EL (cell line): ENCODE data around the gene PCDH1.
"Not testable (repeated sequence)": the region's sequence is repeated elsewhere in the genome, so short reads cannot be mapped to it uniquely, and the experiment has no call there.

Experiments
- DNase-seq: peaks from one replicate; pipeline ENCODE4 v3.0.0-alpha.2; 2016

Gene PCDH1

GRCh38 chr5:141897425-141897824 is 19.2 kb upstream of the PCDH1 start:
- DNase-seq: no peak

GRCh38 chr5:141890429-141890828 is 12.2 kb upstream of the PCDH1 start:
- not testable (repeated sequence) for DNase-seq

GRCh38 chr5:141889282-141889871 is 11.2 kb upstream of the PCDH1 start:
- no peak for DNase-seq

GRCh38 chr5:141883892-141884318 is 5.7 kb upstream of the PCDH1 start:
- DNase-seq: no peak

- DNase-seq: peak; percentile 24
Observed at GRCh38 chr5:141883184-141883891, 5.1 kb upstream of the PCDH1 start.

GRCh38 chr5:141882594-141883183 is 4.5 kb upstream of the PCDH1 start:
- no peak for DNase-seq

GRCh38 chr5:141881886-141882285 is 3.7 kb upstream of the PCDH1 start:
- DNase-seq: no peak

GRCh38 chr5:141880961-141881801 is 3.0 kb upstream of the PCDH1 start:
- DNase-seq: no peak

- no peak for DNase-seq
Observed at GRCh38 chr5:141879941-141880738, 1.9 kb upstream of the PCDH1 start.

GRCh38 chr5:141879426-141879759 is 1.2 kb upstream of the PCDH1 start:
- DNase-seq: no peak

GRCh38 chr5:141878711-141879425 is 658 bp upstream of the PCDH1 start:
- peak; percentile 86 for DNase-seq

GRCh38 chr5:141877356-141878185 is 639 bp downstream of the PCDH1 start:
- no peak for DNase-seq

GRCh38 chr5:141876628-141877355 is 1.4 kb downstream of the PCDH1 start:
- DNase-seq: no peak

- DNase-seq: no peak
Observed at GRCh38 chr5:141875795-141876627, 2.2 kb downstream of the PCDH1 start.

- no peak for DNase-seq
Observed at GRCh38 chr5:141875022-141875740, 3.0 kb downstream of the PCDH1 start.

GRCh38 chr5:141874262-141874964 is 3.8 kb downstream of the PCDH1 start:
- no peak for DNase-seq

GRCh38 chr5:141873933-141874261 is 4.3 kb downstream of the PCDH1 start:
- DNase-seq: no peak
